GM23248 (cell line): Measurements from ENCODE around the gene PCED1B. TPM values are rescaled to one million over a fixed set of nuclear protein-coding genes. Genes with fewer than 3 reads are reported as not detected.

ENCODE experiments used
- DNase-seq: peaks from one replicate; pipeline ENCODE4 v3.0.0-alpha.2; 2015
- H2AFZ ChIP-seq: fragments of 200-600 bp; sonication (generic); 2 replicates; pipeline ENCODE4 v1.6.1; 2016; ENCODE audit warnings: antibody characterized with exemption
- H3F3A ChIP-seq: fragments of 200-600 bp; sonication (generic); 2 replicates; pipeline ENCODE4 v1.6.1; 2016; ENCODE audit warnings: mild to moderate bottlenecking, antibody characterized with exemption, mixed run types; ENCODE audit not compliant: insufficient read depth
- H3K27ac ChIP-seq: fragments of 200-600 bp; sonication (generic); 2 replicates; pipeline ENCODE4 v1.5.1; 2016; ENCODE audit warnings: mild to moderate bottlenecking
- H3K27me3 ChIP-seq: fragments of 200-600 bp; sonication (generic); replicated peaks from 2 replicates; pipeline ENCODE4 v1.6.1; 2016; ENCODE audit warnings: mild to moderate bottlenecking; ENCODE audit not compliant: insufficient read depth
- H3K36me3 ChIP-seq: fragments of 200-600 bp; sonication (generic); 2 replicates; pipeline ENCODE4 v1.6.1; 2016; ENCODE audit warnings: low read depth, mild to moderate bottlenecking
- H3K4me1 ChIP-seq: fragments of 200-600 bp; sonication (generic); 2 replicates; pipeline ENCODE4 v1.6.1; 2016; ENCODE audit warnings: mild to moderate bottlenecking; ENCODE audit not compliant: insufficient read depth
- H3K4me2 ChIP-seq: fragments of 200-600 bp; sonication (generic); one replicate; pipeline ENCODE4 v1.6.1; 2016; ENCODE audit warnings: mild to moderate bottlenecking; ENCODE audit not compliant: unreplicated experiment
- H3K4me3 ChIP-seq: fragments of 200-600 bp; sonication (generic); 2 replicates; pipeline ENCODE4 v1.5.1; 2016; ENCODE audit warnings: mild to moderate bottlenecking
- H3K79me2 ChIP-seq: fragments of 200-600 bp; sonication (generic); 2 replicates; pipeline ENCODE4 v1.6.1; 2016; ENCODE audit warnings: mild to moderate bottlenecking; ENCODE audit not compliant: insufficient read depth
- H3K9ac ChIP-seq: fragments of 200-600 bp; sonication (generic); 2 replicates; pipeline ENCODE4 v1.6.1; 2016; ENCODE audit warnings: mild to moderate bottlenecking
- H3K9me2 ChIP-seq: fragments of 200-600 bp; sonication (generic); 2 replicates; pipeline ENCODE4 v1.6.1; 2016; ENCODE audit warnings: mixed run types, mild to moderate bottlenecking, moderate library complexity; ENCODE audit not compliant: insufficient read depth
- H3K9me3 ChIP-seq: fragments of 200-600 bp; sonication (generic); one replicate; pipeline ENCODE4 v1.6.1; 2017; ENCODE audit warnings: low read depth
- H4K20me1 ChIP-seq: fragments of 200-600 bp; sonication (generic); 2 replicates; pipeline ENCODE4 v1.6.0; 2016; ENCODE audit not compliant: insufficient read depth
- EZH2 ChIP-seq: fragments of 200-600 bp; sonication (generic); IDR thresholded peaks from 2 replicates; pipeline ENCODE4 v1.6.1; 2018; ENCODE audit warnings: antibody characterized with exemption, mild to moderate bottlenecking; ENCODE audit not compliant: insufficient read depth, poor library complexity, severe bottlenecking
- EZH2phosphoT487 ChIP-seq: fragments of 200-600 bp; sonication (generic); IDR thresholded peaks from 2 replicates; pipeline ENCODE4 v1.6.1; 2018; ENCODE audit warnings: antibody characterized with exemption, moderate library complexity, mild to moderate bottlenecking, low read depth; ENCODE audit not compliant: insufficient read depth
- WGBS, 2 experiments: methylation state at CpG; one replicate each; pipeline ENCODE4 v1.1.6; 2015 to 2017; ENCODE audit warnings: low lambda C conversion rate in 2 of 2, low coverage in 1 of 2; ENCODE audit errors: missing lambda C conversion rate in 2 of 2; 5-methylcytosine and 5-hydroxymethylcytosine counted together
- in situ Hi-C: fragments of 300-500 bp; cut with MboI; formaldehyde crosslinking; loops from 2 replicates; pipeline ENCODE4 v1.15.0; 2020
- polyA plus RNA-seq: library from polyadenylated mRNA; unstranded; fragments of >200 nt; fragmentation: Nextera tagmentation; extraction: Ambion mirVana; gene quantifications from 2 replicates; pipeline ENCODE4 v1.2.1, GENCODE V29; 2016
- total RNA-seq: library from RNA; depleted of rRNA; stranded (reverse); fragments of >200 nt; shearing (Covaris generic); gene quantifications from 2 replicates; pipeline ENCODE4 v1.2.3, GENCODE V29; 2014

PCED1B gene
- total and polyA plus RNA-seq, 2 experiments from 2014 or later = 3.5 to 3.6 TPM

DNA sequence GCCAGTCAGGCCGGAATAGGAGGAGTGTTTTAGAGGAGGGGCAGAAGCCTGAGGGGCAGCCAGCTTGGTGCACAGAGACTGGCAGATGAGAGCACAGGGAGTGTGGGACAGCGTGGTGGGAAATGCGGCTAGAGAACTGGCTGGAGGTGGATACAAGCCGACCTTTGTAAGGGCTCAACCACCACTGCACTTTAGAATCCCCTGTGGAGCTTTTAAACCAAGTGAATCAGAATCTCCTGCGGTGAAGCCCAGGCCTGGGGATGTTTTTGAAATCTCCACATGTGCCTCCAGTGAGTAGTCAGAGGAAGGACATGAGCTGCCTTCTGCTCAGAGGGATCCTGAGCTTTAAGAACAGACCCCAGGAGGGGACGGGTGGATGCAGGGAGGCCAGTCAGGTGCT is 10.9 kb upstream of the PCED1B start:
- DNase-seq = no peak
- WGBS, 2 experiments = 91 to 92% methylated on average over 3 to 6 of the region's 6 CpGs

GRCh38 chr12:47070310-47070709 is 9.1 kb upstream of the PCED1B start:
- TF ChIP-seq EZH2 = no peak
- no peak for TF ChIP-seq EZH2phosphoT487
- no peaks in the 10 kb centered on the region for H3K4me1 ChIP-seq
- H3K27ac ChIP-seq = no peak overlapping the region
- H3K4me3 ChIP-seq = no peak overlapping the region
- no peak overlapping the region for H2AFZ ChIP-seq
- WGBS, 2 experiments = 93 to 94% methylated on average over 1 of the region's 1 CpG
- H3F3A ChIP-seq = no peaks in the 10 kb centered on the region
- no peak overlapping the region for H3K4me2 ChIP-seq
- no peaks in the 10 kb centered on the region for H4K20me1 ChIP-seq
- no peak for DNase-seq
- H3K9me3 ChIP-seq = no peaks in the 10 kb centered on the region
- no peaks in the 10 kb centered on the region for H3K9me2 ChIP-seq
- no peaks in the 10 kb centered on the region for H3K79me2 ChIP-seq
- no peaks in the 10 kb centered on the region for H3K27me3 ChIP-seq
- no peaks in the 10 kb centered on the region for H3K36me3 ChIP-seq
- in situ Hi-C loops = no loop called here
- H3K9ac ChIP-seq = no peak overlapping the region

More for the DNA sequence above, 10.9 kb upstream of the PCED1B start:
- in situ Hi-C loops = no loop called here
- Histone ChIP-seq H2AFZ (no peak overlapping the region), H3K9me2 (no peaks in the 10 kb centered on the region), H4K20me1 (no peaks in the 10 kb centered on the region), H3K9ac (no peak overlapping the region), H3K4me3 (no peak overlapping the region), H3F3A (no peaks in the 10 kb centered on the region), H3K4me1 (no peaks in the 10 kb centered on the region), H3K9me3 (no peaks in the 10 kb centered on the region), H3K36me3 (no peaks in the 10 kb centered on the region), H3K4me2 (no peak overlapping the region), H3K27me3 (no peaks in the 10 kb centered on the region), H3K27ac (no peak overlapping the region), H3K79me2 (no peaks in the 10 kb centered on the region)
- TF ChIP-seq EZH2 (no peak), EZH2phosphoT487 (no peak)

DNA sequence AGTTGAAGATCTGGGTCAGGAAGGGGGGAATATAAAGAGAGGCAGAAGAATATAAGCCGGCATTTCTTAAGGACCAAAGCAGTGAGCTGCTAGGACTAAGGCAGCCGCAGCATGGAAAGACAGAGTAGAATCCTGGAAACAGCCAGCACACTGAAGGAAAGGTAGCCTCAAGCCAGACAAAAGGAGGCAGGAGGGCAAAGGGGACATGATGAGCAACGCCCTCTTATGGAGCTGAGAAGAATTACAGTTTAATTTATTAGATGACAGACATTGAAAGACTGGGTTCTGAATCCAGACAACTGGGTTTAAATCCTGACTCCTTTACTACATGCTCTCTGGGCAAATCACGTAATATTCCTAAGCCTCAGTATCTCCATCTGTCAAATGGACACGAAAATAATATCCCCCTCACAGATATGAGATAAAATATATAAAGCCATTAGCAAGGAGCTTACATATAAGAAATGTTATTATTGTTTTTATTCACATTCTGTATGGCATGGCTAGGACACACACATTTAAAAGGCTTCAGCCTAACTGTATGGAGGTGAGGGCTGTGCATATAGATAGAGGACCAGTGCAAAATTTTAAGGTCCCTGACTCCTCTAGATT is 8.1 kb upstream of the PCED1B start:
- TF ChIP-seq EZH2 (no peak), EZH2phosphoT487 (no peak)
- no peak overlapping the region for H3K4me2 ChIP-seq
- H3K4me3 ChIP-seq = no peak overlapping the region
- H3K27ac ChIP-seq = no peak overlapping the region
- no peaks in the 10 kb centered on the region for H3K79me2 ChIP-seq
- H3F3A ChIP-seq = no peaks in the 10 kb centered on the region
- H3K27me3 ChIP-seq = no peaks in the 10 kb centered on the region
- H3K9ac ChIP-seq = no peak overlapping the region
- no peaks in the 10 kb centered on the region for H4K20me1 ChIP-seq
- H3K9me2 ChIP-seq = no peaks in the 10 kb centered on the region
- DNase-seq = peak; percentile 31
- H3K9me3 ChIP-seq = no peaks in the 10 kb centered on the region
- H3K4me1 ChIP-seq = no peaks in the 10 kb centered on the region
- in situ Hi-C loops = no loop called here
- WGBS, 2 experiments = 46 to 48% methylated on average over 5 of the region's 5 CpGs
- H3K36me3 ChIP-seq = no peaks in the 10 kb centered on the region
- H2AFZ ChIP-seq = no peak overlapping the region

DNA sequence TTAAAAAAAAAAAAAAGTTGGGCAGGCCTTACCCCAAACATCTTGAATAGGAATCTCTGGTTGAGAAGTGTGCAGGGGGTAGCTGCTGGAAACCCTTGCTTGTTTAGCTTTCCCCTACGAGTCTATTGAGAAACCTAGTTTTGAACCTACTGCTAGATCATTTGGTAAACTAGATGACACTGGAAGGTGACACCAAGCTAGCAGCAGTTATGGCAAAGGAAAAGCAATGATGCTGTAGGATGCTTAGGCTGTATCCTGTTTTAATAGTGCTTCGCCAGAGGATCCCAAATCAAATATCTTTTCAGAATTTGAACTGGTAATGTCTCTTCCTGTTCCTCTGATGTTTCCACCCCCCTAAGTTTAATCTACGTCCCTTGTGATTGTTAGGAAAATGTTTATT is 5.5 kb upstream of the PCED1B start:
- H3K4me3 ChIP-seq = no peak overlapping the region
- H2AFZ ChIP-seq = no peak overlapping the region
- no peaks in the 10 kb centered on the region for H3K27me3 ChIP-seq
- no peak overlapping the region for H3K9ac ChIP-seq
- no peak for DNase-seq
- no peaks in the 10 kb centered on the region for H4K20me1 ChIP-seq
- in situ Hi-C loops = no loop called here
- peaks cover under 1% of the 10 kb centered on the region for H3F3A ChIP-seq
- H3K27ac ChIP-seq = no peak overlapping the region
- H3K79me2 ChIP-seq = peaks cover 22% of the 10 kb centered on the region
- H3K9me2 ChIP-seq = no peaks in the 10 kb centered on the region
- H3K4me2 ChIP-seq = no peak overlapping the region
- peaks cover 11% of the 10 kb centered on the region; the same call in 1 of the 2 replicates for H3K4me1 ChIP-seq
- H3K9me3 ChIP-seq = no peaks in the 10 kb centered on the region
- H3K36me3 ChIP-seq = no peaks in the 10 kb centered on the region
- TF ChIP-seq EZH2 = no peak
- no peak for TF ChIP-seq EZH2phosphoT487
- 91 to 94% methylated on average over 3 of the region's 3 CpGs for WGBS, 2 experiments
